Stimulated activated CD4-positive, alpha-beta T cell treated with anti-CD3 and anti-CD28 coated beads, Interleukin-15, amount 100 ng/mL, for 24 hours (primary cell): ENCODE measurements around the gene GBX2.

Experiments
- DNase-seq: peaks from one replicate; pipeline ENCODE4 v3.0.0-alpha.2; 2020

GBX2 gene

GRCh38 chr2:236168110-236169080 is at the start of gene GBX2:
Gene GBX2, minus strand, starts transcription at chr2:236168386. Its CDS starts 415 bp downstream, at chr2:236167971.
- no peak for DNase-seq

DNA sequence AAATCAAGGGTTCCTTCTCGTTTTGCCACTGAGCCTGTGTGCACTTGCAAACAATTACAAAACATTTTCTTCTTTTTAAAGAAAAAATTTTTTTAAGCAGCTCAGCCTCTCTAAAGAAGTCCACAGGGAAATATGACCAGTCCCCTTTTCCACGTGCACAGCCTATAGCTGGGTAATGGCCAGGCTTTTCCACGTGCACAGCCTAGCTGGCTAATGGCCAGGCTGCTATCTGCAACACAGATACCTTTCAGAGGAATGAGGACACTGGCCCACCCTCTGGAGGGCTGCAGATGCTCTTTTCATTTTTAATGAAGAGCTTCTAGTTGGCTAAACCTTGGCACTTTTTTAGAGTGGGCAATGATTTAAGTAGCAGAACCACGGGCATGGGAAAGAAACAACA is 49.7 kb upstream of the GBX2 start:
- DNase-seq, result no peak

- DNase-seq, result no peak
Observed at GRCh38 chr2:236216711-236217110, 48.5 kb upstream of the GBX2 start.

- DNase-seq, result no peak
Observed at GRCh38 chr2:236215761-236216333, 47.7 kb upstream of the GBX2 start.

DNA sequence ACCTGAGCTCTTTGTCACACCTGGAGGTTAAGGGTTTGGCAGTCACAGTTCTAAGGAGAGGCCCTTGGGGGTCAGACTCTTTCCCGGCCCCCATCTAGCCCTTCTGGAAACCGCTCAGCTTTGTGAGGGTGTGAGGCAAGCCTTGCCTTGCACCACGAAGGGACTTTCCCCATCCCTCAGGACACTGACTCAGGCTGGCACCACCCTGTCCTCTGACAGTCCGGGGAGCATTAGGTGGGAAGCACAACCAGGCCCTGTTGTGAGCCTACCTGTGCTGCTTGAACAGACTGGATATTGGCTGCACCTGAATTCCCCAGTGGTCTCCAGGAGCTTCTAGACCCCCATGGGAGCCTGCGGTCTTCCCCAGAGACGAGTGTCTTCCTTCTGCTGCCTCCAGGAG is 47.0 kb upstream of the GBX2 start:
- DNase-seq, result no peak

DNA sequence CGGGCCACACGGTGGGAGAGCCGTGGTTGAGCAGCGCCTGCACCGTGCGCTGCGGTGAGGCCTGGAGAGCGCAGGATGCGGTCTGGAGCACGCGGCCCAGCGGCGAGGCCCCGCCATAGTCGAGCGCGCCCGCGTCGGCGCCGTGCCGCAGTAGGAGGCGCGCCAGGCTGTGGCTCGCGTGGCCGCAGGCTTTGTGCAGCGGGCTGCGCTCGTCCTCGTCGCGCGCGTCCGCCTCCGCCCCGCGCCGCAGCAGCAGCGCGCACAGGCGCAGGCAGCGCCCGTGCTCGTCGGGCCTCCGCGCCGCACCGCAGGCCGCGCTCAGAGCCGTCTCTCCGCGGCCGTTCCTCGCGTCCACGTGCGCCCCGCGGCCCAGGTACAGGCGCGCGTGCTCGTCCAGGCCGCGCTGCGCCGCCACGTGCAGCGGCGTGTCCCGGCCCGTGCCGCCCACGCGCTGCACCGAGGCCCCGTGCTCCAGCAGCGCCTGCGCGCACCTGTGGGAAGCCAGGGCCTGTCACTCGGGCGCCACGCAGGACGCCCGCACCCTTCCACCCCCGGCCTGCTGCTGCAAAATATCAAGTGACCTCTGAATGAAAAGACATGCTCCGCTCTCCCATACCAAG is 46.3 kb upstream of the GBX2 start:
- no peak for DNase-seq

GRCh38 chr2:236211296-236211695 is 43.1 kb upstream of the GBX2 start:
- DNase-seq, result no peak

DNA sequence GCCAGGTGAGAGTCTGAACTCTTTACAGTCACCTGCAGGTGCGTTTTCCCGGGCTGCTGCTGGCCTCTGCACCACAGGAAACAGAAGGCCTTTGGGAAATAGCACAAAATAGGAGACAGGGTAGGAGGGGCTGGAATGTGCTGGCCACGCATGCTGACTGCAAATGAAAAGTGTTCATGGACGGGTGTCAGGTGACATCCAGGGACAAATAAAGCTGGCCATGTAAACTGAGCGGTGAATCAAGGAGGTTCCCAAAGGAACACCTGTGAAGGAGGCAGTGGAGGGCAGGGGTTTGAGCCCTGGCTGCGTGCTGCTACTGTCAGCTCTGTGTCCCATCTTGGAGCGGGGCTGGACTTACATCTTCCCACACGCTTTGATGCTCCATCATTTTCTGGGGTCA is 42.4 kb upstream of the GBX2 start:
- DNase-seq, result no peak

DNA sequence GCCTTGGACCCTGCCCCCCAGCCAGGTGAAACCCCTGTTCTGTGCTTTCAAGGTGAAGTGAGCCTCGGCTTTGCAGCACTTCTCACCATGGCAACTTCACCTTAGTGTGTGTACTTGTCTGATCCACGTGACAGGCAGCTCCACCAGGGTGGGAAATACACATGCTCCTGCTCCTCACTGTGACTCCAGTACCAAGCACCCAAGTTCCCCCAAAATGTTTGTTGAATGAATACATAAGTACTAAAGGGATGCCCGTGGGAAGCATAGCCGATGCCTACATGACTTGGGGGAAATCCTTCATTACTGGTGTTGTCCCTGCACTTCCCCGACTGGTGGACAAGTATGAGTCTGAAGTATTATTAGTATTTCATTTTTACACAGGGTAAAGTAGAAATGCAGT is 41.8 kb upstream of the GBX2 start:
- DNase-seq, result no peak

GRCh38 chr2:236209535-236209934 is 41.3 kb upstream of the GBX2 start:
- no peak for DNase-seq

GRCh38 chr2:236208019-236208926 is 40.1 kb upstream of the GBX2 start:
- DNase-seq, result no peak

DNA sequence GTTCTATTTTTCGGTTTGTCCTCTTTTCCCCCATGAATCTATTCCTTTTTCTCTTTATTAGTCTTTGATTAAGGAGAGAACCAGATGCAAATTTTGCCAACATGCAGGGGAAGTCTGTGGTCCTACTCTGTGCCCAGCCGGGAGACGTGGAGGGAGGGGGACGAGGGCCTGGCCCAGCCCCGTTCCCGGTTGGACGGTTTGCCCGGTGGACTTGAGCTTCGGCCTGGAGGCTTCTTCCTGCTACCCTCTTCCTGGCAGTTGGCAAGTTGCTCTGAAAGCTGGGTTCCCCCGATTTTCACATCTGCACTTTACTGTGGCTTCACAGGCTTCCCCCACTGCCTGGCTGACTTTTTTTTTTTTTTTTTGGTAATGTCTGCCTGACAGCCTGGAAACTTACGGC is 39.3 kb upstream of the GBX2 start:
- DNase-seq, result no peak

DNA sequence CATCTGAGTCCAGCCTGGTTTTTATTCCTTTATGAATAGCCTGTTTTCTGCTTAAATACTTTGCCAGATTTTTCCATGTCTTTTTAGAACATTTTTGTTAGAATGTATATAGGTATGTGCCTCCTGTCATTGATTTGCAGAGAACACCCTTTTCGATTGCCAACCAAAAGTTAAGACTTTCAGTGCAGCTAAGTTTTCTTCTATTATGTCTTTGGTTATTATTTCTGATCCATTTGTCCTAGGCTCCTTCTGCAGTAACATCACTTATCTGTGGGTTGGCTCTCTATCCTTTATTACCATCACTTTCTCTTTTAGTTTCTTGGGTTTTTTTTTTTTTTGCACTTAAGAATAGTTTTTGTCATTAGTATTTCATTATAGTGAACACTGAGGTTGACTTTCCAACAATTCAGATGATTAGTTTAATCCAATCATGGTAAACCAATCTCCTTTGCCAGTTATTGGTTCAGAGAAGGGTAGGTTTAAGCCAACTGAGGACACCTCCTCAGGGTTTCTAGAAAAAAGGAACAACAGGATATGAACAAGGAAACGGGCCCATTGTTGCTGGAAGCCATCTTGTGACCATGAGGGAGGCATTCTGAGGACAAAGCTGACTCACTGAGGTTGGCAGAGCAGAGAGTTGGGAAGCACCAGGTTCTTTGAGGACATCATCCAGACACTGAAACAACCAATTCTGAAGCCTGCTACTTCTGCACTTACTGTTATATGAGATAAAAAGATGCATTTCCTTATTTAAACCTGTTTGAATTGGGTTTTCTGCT is 37.9 kb upstream of the GBX2 start:
- no peak for DNase-seq

DNA sequence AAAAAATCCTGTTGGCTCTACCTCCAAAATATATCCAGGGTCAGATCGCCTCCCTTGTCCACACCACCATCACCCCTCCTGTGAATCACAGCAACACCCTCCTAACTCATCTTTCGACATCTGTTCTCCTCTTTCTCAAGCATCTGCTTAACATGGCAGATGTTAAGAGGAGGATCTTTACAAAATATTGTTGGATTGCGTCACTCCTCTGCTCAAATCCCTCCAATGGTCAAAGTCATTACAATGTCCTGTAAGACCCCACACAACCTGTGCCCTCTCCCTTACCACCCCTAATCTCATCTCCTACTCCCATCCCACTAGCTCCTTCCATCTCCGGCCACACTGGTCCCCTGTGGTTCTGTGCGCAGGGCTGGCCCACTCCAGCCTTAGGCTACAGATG is 36.8 kb upstream of the GBX2 start:
- no peak for DNase-seq

- no peak for DNase-seq
Observed at GRCh38 chr2:236200378-236200777, 32.2 kb upstream of the GBX2 start.

- no peak for DNase-seq
Observed at GRCh38 chr2:236196366-236196765, 28.2 kb upstream of the GBX2 start.

DNA sequence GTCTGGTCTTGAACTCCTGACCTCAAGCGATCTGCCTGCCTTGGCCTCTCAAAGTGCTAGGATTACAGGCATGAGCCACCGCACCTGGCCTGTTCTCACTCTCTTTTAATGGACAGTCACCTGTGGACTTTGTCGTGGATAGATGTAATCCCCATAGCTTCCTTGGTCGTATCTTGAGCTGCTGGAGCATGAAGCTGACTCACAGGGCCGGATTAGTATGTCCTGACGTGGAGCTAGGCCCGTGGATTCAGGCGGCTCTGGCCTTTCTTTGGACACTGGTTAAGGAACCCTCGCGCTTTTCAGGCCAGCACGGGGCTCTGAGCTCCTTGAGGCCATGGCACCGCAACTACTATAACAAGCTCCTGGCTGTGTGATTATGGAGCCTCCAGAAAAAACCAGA is 27.5 kb upstream of the GBX2 start:
- no peak for DNase-seq

- DNase-seq, result no peak
Observed at GRCh38 chr2:236194786-236195185, 26.6 kb upstream of the GBX2 start.

- no peak for DNase-seq
Observed at GRCh38 chr2:236193026-236193425, 24.8 kb upstream of the GBX2 start.

DNA sequence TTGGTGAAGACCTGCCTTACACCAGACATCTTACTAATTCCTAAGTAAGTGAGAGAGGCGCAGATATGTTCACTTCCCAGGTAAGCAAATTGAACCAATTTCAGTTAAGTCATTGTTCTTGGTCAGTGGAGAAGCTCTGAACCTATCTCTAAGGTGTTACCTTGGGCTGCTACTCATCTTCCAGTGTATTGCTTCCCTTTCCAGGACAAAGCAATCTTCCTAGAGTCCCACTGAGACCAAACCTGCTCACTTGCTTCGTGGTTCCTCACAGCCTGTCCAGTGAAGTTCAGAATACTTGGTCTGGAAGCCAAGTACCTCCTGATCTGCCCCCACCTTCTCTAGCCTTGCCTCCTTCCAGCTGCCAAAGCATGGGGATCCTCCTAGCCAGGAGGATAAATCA is 22.5 kb upstream of the GBX2 start:
- no peak for DNase-seq

DNA sequence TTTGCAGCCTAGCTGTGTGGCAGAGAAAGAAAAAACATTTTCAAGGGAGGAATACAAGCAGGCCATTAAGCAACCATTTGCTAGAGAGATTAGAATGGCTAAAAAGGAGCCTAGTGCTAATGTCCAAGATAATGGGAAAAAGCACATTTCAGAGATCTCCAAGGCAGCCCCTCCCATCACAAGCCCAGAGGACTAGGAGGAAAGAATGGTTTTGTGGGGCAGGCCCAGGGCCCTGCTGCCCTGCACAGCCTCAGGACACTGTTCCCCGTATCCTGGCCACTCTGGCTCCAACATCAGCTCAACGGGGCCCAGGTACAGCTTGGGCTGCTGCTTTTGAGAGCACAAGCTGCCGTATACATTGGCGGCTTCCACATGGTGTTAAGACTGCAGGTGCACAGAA is 16.5 kb upstream of the GBX2 start:
- DNase-seq, result no peak

- DNase-seq, result peak; percentile 64
Observed at GRCh38 chr2:236180831-236181453, 12.8 kb upstream of the GBX2 start.
